IgD-negative memory B cell (primary cell): Measurements from ENCODE around the gene PPP1R3C. TPM values are rescaled to one million over a fixed set of nuclear protein-coding genes. Genes with fewer than 3 reads are reported as not detected.

Experiments
- H3K27ac Mint-ChIP-seq, 3 donors: one replicate each; pipeline ENCODE4 v1.8.0; 2020 to 2022; ENCODE audit warnings: mild to moderate bottlenecking in 3 of 3, mixed read lengths in 3 of 3, moderate library complexity in 1 of 3
- H3K27me3 Mint-ChIP-seq: one replicate; pipeline ENCODE4 v1.8.0; 2021; ENCODE audit warnings: mixed read lengths
- H3K36me3 Mint-ChIP-seq: one replicate; pipeline ENCODE4 v1.8.0; 2020; ENCODE audit warnings: mild to moderate bottlenecking, mixed read lengths
- H3K4me1 Mint-ChIP-seq, 3 donors: one replicate each; pipeline ENCODE4 v1.8.0; 2020 to 2022; ENCODE audit warnings: mixed read lengths in 3 of 3, mild to moderate bottlenecking in 1 of 3
- H3K4me3 Mint-ChIP-seq, 4 donors: one replicate each; pipeline ENCODE4 v1.8.0; 2020 to 2022; ENCODE audit warnings: mild to moderate bottlenecking in 4 of 4, mixed read lengths in 4 of 4, moderate library complexity in 3 of 4
- H3K9me3 Mint-ChIP-seq, 3 donors: one replicate each; pipeline ENCODE4 v1.8.0; 2020 to 2021; ENCODE audit warnings: mixed read lengths in 3 of 3, mild to moderate bottlenecking in 1 of 3
- polyA plus RNA-seq: library from polyadenylated mRNA; unstranded; fragments of 300-500 nt; fragmentation: Illumina TruSeq; gene quantifications from one replicate; pipeline ENCODE4 v1.2.3, GENCODE V29; 2021

PPP1R3C gene
- polyA plus RNA-seq, result not detected

DNA sequence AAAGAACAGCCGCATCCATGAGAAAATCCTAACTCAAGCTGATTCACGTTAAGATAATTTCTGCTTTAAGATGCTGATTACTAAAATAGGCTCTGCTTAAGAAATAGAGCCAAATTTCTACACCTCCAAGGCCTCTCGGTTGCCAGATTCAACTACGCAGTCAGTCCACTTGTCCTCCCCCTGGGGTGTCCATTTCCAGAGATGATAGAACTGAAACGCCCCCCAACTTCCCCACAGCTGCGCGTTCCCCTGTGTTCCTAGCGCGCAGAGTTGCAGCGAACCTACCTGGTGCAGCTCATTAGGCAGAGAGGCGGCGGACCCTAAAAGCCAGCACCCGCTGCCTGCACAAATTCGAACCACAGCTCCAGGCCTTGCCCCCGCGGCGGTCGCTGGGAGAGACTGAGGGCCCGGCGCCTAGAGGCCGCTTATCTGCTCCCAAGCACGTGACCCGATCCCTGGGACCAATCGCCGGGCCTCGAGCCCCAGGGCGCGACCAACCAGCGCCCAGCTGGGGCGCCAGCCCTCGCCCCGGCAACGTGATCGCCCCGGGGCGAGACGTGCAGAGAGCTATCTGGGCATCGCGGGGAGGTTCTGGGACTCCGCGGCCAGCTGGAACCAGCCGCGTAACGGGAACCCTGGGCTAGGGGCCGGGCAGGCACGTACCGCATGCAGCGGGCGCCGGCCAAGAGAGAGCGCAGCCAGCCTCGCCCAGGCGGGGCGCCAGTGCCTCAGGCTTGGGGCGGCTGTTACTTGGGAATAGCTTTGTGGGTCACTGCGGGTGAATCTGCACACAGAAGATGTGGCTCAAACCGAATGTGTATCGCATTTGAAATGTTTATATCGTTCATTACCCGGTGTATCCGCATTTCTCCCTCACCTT is at the start of gene PPP1R3C:
Gene PPP1R3C (minus strand): TSS at position 401 of the 880 bp plus-strand sequence. CDS start 102 bp downstream, at position 299.
- no peaks in the 10 kb centered on the region for H3K9me3 Mint-ChIP-seq
- H3K36me3 Mint-ChIP-seq, result peaks cover 2% of the 10 kb centered on the region
- peak within 1 kb of the TSS; percentile 28 to 83 (median 53) for H3K4me3 Mint-ChIP-seq
- H3K27me3 Mint-ChIP-seq, result peaks cover 19% of the 10 kb centered on the region
- peak within 1 kb of the TSS in 1 of 3 donors; percentile 36 for H3K27ac Mint-ChIP-seq
- H3K4me1 Mint-ChIP-seq, result peaks cover 0 to 9% (median 4%) of the 10 kb centered on the region in 3 donors

- Mint-ChIP-seq H3K9me3 (peaks cover 0 to 1% (median 0%) of the 10 kb centered on the region in 3 donors), H3K36me3 (no peaks in the 10 kb centered on the region), H3K4me1 (no peaks in the 10 kb centered on the region), H3K27me3 (peaks cover 1% of the 10 kb centered on the region), H3K27ac (no peak overlapping the region), H3K4me3 (no peak overlapping the region)
Observed at GRCh38 chr10:91681361-91682276, 48.7 kb upstream of the PPP1R3C start.

- Mint-ChIP-seq H3K27me3 (peaks cover 1% of the 10 kb centered on the region), H3K9me3 (peaks cover 0 to 1% (median 0%) of the 10 kb centered on the region in 3 donors), H3K4me3 (no peak overlapping the region), H3K36me3 (no peaks in the 10 kb centered on the region), H3K4me1 (no peaks in the 10 kb centered on the region), H3K27ac (no peak overlapping the region)
Observed at GRCh38 chr10:91680487-91680886, 47.6 kb upstream of the PPP1R3C start.

GRCh38 chr10:91679296-91679695 is 46.4 kb upstream of the PPP1R3C start:
- no peak overlapping the region for H3K4me3 Mint-ChIP-seq
- H3K4me1 Mint-ChIP-seq, result no peaks in the 10 kb centered on the region
- H3K36me3 Mint-ChIP-seq, result no peaks in the 10 kb centered on the region
- H3K27me3 Mint-ChIP-seq, result peaks cover 1% of the 10 kb centered on the region
- no peak overlapping the region for H3K27ac Mint-ChIP-seq
- H3K9me3 Mint-ChIP-seq, result no peaks in the 10 kb centered on the region

GRCh38 chr10:91677911-91678310 is 45.0 kb upstream of the PPP1R3C start:
- no peaks in the 10 kb centered on the region for H3K9me3 Mint-ChIP-seq
- H3K4me3 Mint-ChIP-seq, result no peak overlapping the region
- no peaks in the 10 kb centered on the region for H3K36me3 Mint-ChIP-seq
- H3K27me3 Mint-ChIP-seq, result peaks cover 1% of the 10 kb centered on the region
- no peak overlapping the region for H3K27ac Mint-ChIP-seq
- H3K4me1 Mint-ChIP-seq, result no peaks in the 10 kb centered on the region

DNA sequence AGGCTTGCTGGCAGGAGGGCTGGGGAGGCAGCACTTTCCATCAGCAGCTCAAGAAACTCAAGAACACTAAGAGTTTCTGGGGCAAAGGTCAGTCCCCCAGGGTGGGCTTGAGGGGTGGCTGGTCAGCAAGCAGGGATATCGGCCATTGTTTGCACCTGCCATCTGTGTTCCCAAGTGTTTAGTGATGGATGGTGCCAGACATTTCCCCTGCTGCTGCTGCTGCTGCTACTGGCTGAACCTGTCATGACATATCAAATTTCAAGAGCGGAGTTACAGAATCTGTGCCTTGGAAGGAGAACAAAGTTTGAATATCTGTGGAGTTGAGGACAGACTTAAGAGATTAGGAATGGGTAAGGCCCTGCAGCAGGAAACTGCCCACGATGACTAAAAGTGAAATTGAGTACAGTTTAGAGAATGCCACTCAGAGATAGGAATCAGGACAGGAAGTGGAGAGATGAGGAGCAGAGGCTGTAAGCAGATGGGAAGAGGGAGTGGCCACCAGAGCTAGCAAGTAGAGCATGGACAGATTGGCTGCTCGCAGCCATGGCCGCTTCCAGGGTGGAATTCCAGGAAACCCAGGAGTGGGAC is 39.2 kb upstream of the PPP1R3C start:
- Mint-ChIP-seq H3K9me3 (no peaks in the 10 kb centered on the region), H3K27ac (no peak overlapping the region), H3K4me1 (no peaks in the 10 kb centered on the region), H3K4me3 (no peak overlapping the region), H3K27me3 (peaks cover 3% of the 10 kb centered on the region), H3K36me3 (peaks cover 3% of the 10 kb centered on the region)

- H3K27ac Mint-ChIP-seq, result no peak overlapping the region
- H3K27me3 Mint-ChIP-seq, result peaks cover 3% of the 10 kb centered on the region
- no peaks in the 10 kb centered on the region for H3K4me1 Mint-ChIP-seq
- H3K4me3 Mint-ChIP-seq, result no peak overlapping the region
- peaks cover 3% of the 10 kb centered on the region for H3K36me3 Mint-ChIP-seq
- no peaks in the 10 kb centered on the region for H3K9me3 Mint-ChIP-seq
Observed at GRCh38 chr10:91668913-91669312, 36.0 kb upstream of the PPP1R3C start.

DNA sequence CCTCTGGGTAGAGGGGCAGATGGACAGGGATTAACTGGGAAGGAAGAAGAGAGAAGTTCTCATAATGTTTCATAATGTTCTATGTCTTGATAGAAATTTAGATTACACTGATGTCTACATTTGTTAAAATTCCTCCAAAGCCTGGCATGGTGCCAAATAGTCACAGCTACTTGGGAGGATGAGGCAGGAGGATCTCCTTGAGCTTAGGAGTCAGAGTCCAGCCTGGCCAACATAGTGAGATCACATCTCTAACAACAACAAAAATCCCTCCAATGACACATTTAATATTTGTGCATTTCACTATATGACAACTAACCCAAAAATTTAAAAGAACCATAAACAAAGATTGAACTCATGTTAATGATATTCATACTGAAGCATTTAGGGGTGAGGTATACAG is 33.0 kb upstream of the PPP1R3C start:
- Mint-ChIP-seq H3K27me3 (peaks cover 6% of the 10 kb centered on the region), H3K27ac (no peak overlapping the region), H3K9me3 (peaks cover 0 to 3% (median 0%) of the 10 kb centered on the region in 3 donors), H3K36me3 (peaks cover 2% of the 10 kb centered on the region), H3K4me1 (no peaks in the 10 kb centered on the region), H3K4me3 (no peak overlapping the region)

DNA sequence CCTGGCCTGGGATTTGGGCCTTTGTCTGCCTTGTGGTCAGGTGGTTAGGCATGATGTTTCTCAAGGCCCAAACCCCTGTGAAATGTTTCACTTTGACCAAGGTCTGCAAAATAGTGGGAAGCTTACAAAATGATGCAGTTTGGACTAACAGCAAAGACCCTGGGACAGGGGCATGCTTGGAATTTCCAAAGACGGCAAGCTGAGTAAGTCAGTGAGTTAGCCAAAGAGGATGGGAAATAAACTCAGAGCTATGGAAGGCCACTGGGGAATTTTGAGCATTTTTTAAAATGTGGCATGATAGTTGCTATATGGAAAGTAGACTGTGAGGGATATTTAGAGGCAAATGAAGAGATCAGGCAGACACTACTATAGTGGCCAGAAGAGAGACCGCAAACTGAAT is 31.6 kb upstream of the PPP1R3C start:
- no peaks in the 10 kb centered on the region for H3K4me1 Mint-ChIP-seq
- no peak overlapping the region for H3K27ac Mint-ChIP-seq
- no peak overlapping the region for H3K4me3 Mint-ChIP-seq
- H3K36me3 Mint-ChIP-seq, result no peaks in the 10 kb centered on the region
- peaks cover 0 to 3% (median 0%) of the 10 kb centered on the region in 3 donors for H3K9me3 Mint-ChIP-seq
- H3K27me3 Mint-ChIP-seq, result peaks cover 6% of the 10 kb centered on the region

DNA sequence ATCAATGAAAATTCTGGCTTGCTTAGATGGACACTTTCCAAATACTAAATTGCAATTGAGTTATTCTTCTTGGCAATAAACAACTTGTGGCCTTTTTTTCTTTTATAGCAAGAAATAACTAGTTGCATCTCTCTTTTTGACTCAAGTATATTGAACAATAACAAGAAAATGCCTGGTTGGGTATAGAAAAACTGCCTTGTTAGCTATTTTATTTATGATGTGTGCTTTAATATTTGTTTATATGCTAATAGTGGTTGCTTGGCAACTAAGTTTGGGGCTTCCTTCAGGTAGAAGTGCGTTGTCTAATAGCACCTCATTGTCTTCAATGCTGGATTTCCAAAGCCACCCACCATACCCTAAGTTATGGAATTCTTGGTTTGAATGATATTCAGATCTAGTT is 30.1 kb upstream of the PPP1R3C start:
- peaks cover 10% of the 10 kb centered on the region for H3K27me3 Mint-ChIP-seq
- H3K4me3 Mint-ChIP-seq, result no peak overlapping the region
- H3K27ac Mint-ChIP-seq, result no peak overlapping the region
- no peaks in the 10 kb centered on the region for H3K36me3 Mint-ChIP-seq
- peaks cover 0 to 6% (median 0%) of the 10 kb centered on the region in 3 donors for H3K9me3 Mint-ChIP-seq
- H3K4me1 Mint-ChIP-seq, result no peaks in the 10 kb centered on the region

DNA sequence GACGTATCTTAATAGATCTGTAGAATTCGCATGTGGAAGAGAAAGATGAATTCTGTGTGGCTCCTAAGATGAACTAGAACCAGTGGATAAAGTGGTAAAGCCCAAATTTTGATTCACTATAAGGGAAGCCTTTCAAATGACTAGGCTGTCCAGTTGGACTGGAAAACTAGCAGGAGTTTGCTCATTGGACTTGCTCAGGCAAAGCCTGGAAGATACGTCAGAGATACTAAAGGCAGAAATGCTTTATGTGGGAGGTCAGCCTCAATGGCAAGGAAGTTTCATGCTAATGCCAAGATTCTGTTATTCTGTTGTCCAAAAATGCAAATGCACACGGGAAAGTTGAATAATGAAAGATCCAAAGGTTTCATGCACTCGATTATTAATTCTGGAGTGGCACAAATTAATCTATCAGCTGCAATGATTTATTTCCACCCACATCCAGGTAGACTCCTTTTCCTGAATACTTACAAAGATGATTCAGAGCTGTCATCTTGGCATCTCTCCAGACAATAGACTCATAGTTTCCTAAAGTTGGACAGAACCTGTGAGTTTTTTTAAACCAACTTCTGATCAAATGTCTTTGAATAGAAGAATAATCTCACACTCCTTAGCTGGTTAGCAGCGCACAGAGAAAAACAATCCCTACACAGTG is 20.5 kb upstream of the PPP1R3C start:
- Mint-ChIP-seq H3K27ac (no peak overlapping the region), H3K27me3 (peaks cover under 1% of the 10 kb centered on the region), H3K36me3 (no peaks in the 10 kb centered on the region), H3K4me1 (no peaks in the 10 kb centered on the region), H3K4me3 (no peak overlapping the region), H3K9me3 (peaks cover 0 to 4% (median under 1%) of the 10 kb centered on the region in 3 donors)

GRCh38 chr10:91652364-91652763 is 19.5 kb upstream of the PPP1R3C start:
- Mint-ChIP-seq H3K4me3 (no peak overlapping the region), H3K27ac (no peak overlapping the region), H3K4me1 (no peaks in the 10 kb centered on the region), H3K36me3 (no peaks in the 10 kb centered on the region), H3K9me3 (peaks cover 0 to 2% (median 0%) of the 10 kb centered on the region in 3 donors), H3K27me3 (peaks cover 1% of the 10 kb centered on the region)

- H3K4me3 Mint-ChIP-seq, result no peak overlapping the region
- no peaks in the 10 kb centered on the region for H3K36me3 Mint-ChIP-seq
- peaks cover 0 to 2% (median 2%) of the 10 kb centered on the region in 3 donors for H3K9me3 Mint-ChIP-seq
- peaks cover 26% of the 10 kb centered on the region for H3K27me3 Mint-ChIP-seq
- no peaks in the 10 kb centered on the region for H3K4me1 Mint-ChIP-seq
- H3K27ac Mint-ChIP-seq, result no peak overlapping the region
Observed at GRCh38 chr10:91643700-91644099, 10.8 kb upstream of the PPP1R3C start.

DNA sequence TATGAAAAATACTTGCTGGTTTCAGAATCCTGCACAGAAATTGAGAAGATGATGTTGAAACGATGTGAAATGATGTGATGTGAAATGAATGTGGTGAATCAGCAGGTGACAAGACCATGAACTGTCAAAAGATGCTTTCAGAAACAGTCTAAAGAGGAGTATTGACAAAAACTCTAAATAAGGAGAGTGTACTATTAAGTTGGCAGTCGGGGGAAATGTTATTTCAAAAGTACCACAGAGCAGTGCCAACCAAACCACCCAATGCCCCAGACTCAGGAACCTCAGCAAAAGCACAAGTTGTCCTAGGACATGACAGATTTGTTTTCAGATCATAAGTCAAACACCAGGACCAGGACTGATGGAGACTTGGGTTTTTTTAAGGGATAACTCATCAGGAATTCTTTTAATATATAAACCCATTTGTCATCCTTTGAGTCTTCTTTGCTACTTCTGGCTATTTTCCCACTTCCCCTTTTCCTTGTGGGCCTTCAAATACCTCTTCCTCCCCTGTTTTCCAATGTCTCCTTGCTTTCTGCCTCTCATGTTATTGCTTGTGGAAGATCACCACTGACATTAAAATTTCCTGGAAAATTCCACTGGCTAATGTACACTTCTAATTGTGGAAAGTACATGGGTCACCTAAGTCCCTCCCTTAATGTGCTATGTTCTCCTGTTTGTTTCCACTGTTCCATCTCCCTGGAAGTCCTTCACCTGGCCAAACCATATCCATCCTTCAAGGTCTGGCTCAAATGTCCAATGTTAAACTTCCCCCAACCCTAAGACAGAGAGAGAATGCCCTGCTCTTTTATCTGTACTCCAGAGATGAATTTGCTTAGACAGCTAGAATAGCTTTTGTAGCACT is 10.2 kb upstream of the PPP1R3C start:
- H3K9me3 Mint-ChIP-seq, result peaks cover 0 to 2% (median 0%) of the 10 kb centered on the region in 3 donors
- no peak overlapping the region for H3K4me3 Mint-ChIP-seq
- H3K27ac Mint-ChIP-seq, result no peak overlapping the region
- no peaks in the 10 kb centered on the region for H3K36me3 Mint-ChIP-seq
- H3K27me3 Mint-ChIP-seq, result peaks cover 25% of the 10 kb centered on the region
- no peaks in the 10 kb centered on the region for H3K4me1 Mint-ChIP-seq
